NCI-H1092 (cell line): ENCODE data around the gene PPM1F.

Experiments
- DNase-seq: peaks from one replicate; lab custom pipeline; 2025; lab: John Stamatoyannopoulos, UW

The PPM1F gene, protein sequence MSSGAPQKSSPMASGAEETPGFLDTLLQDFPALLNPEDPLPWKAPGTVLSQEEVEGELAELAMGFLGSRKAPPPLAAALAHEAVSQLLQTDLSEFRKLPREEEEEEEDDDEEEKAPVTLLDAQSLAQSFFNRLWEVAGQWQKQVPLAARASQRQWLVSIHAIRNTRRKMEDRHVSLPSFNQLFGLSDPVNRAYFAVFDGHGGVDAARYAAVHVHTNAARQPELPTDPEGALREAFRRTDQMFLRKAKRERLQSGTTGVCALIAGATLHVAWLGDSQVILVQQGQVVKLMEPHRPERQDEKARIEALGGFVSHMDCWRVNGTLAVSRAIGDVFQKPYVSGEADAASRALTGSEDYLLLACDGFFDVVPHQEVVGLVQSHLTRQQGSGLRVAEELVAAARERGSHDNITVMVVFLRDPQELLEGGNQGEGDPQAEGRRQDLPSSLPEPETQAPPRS

DNA sequence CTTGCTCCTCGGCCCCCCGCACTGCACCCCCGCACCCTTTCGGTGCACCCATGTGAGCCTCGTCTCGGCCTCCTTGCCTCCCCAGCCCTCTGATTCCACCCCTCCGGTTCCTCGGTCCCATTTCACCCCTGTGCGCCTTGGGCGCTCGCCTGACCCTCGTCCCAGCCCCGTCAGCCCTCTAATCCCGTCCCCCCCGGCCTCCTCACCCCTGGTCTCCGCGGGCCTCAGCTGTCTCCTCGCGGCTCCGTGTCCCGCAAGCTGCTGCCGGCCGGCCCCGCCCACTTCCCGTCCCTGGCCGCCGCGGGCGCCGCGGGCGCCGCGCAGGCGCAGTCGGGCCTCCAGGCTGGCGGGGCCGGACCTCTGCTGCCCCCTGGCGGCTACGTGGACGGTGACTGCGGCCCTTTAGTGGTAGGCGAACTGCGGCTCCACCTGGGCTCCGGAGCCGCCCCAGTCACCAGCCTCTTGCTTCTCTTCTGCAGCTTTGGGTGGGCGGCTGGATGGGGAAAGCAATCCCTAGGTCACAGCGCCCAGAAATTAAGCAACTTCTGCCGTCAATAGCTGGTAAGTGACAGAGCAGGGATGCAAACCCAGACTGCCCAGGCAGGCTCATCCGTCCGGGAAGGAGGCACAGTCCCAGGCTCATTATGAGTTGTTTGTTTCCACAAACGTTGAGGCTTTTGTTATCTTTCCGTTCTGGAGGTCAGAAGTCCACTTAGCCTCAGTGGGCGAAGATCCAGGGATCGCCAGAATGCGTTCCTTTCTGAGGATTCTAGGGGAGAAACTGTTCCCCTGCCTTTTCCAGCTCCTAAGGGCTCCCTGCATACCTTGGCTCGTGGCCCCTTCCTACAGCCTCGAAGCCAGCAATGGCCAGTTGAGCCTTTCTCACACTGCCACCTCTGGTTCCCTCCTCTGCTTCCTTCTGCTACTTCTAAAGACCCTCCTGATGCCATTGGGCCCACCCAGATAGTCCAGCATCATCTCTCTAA lies at the start of gene PPM1F:
TSS of gene PPM1F (minus strand) at position 263 of the 986 bp plus-strand sequence. CDS start 6,800 bp downstream, outside the sequence.
- DNase-seq = peak; percentile 72

DNA sequence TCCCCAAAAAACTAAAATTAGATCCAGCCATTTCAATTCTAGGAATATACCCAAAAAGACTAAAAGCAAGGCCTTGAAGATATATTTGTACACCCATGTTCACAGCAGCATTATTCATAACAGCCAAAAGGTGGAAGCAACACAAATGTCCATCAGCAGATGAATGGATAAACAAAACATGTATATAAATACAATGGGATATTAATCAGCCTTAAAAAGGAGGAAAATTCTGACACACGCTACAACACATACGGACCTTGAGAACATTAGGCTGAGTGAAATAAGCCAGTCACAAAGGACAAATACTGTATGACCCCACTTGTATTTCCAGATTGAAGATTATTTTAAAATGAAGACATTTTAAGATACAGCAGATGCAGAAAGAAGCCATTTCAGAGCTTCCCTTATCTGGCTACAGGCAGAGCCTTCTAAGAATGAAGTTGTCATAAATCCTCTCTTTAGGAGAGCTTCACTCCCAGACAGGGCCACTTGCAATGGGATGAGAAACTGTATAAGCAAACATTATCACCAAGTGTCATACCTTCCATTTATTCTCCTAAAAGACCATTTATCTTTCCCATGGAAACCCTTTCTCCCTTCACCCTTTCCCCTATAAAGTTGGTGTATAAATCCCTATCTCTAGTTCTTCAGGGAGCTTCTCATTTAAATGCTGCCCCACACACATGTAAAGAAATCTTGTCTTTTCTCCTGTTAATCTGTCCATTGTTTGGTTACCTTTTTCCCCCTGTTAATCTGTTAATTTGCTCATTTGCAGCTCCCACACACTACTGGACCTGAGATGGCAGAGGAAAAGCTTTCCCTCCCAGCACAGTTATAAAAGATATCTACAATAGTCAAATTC lies 49.2 kb upstream of the PPM1F start:
- no peak for DNase-seq

DNA sequence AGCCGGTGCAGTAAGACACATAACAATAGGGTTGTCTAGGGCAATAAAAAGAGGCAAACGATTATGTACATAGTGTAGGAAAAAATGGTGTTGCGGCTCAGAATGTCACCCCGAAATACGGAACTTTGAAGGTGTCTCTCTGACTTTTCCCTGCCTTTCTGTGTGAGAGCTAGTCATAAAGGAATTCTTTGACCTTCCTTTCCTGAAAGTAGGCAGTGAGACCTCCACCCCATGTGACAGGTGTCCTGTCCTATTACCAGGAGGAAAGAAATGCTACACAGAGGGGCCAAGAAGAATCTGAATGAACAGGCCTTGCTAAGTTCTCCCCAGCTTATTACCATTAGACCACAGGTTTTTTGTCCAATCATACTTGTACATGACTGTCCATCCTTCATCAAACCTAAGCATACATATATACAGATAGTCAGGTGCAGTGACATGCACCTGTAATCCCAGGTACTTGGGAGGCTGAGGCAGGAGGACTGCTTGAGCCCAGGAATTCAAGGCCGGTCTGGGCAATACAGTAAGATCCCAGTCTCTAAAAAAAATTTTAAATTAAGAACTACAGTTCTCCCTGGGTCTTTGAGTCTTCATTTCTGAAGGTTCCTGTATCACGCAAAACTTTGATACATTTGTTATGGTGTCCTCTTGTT lies 46.1 kb upstream of the PPM1F start:
- no peak for DNase-seq

DNA sequence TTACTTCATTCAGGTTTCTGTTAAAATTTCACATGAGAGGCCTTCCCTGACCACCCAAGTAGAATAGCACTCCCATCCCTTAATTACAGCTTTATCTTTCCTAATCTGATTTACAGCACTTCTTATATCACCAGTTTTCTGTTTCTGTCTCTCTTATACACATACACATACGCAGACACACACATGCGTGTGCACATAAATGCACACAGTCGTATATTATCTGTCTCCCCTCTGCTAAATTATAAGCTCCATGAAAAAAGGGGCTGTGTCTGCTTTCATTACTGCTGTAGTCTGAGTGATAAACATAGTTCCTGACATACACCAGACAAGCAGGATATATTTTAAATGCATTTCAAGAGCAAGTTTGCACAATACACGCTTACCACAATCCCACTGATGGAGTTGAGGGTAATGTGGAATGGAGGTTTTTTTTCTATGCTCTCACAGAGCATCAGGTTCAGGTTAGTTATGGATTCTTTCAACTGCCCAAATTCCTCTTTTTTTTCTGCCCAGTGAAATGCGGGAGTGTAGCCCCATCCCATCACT lies 43.6 kb upstream of the PPM1F start:
- DNase-seq = no peak

DNA sequence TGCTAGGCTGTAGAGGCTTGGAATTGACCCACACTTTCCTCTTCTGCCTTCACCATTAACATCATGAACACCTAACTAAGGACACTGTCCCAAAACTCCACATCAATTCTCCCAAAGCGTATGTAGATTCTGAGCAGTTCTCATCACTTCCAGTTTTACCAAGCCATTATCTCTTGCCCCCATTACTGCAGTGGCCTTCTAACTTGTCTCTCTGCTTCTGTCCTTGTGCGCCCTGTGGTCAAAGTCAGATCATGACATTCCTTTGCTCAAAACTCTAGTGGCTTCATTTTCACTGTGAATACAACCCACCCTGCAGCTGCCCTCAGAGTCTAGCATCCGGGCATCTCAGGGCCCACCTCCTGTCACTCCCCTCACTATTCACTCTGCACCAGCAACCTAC lies 43.0 kb upstream of the PPM1F start:
- DNase-seq = no peak

DNA sequence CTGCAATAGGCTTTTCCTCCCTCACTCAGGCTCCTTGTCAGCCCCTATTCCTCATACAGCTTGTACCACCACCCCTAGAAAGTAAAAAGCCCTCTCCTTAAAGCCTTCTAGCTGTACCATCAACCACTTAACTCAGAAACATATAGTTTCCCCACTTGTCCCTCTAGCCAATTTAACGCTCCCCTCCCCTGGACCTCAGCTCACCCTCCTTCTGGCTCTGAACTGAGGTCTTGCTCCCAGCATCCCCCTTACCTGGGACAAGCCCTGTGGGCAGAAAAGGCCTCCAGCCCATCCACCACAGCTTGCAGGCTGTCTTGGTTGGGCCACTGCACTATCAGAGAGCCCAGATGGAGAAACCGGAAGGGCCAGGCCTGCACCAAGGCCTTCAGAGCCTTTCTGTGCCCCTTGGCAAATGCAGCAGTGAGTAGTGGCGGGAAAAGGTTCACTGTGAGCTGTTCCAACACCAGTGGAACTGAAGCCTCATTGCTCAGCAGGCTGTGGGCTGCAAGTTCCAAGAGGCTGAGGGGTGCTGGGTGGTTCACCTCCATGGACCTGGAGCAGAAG lies 42.3 kb upstream of the PPM1F start:
- no peak for DNase-seq

DNA sequence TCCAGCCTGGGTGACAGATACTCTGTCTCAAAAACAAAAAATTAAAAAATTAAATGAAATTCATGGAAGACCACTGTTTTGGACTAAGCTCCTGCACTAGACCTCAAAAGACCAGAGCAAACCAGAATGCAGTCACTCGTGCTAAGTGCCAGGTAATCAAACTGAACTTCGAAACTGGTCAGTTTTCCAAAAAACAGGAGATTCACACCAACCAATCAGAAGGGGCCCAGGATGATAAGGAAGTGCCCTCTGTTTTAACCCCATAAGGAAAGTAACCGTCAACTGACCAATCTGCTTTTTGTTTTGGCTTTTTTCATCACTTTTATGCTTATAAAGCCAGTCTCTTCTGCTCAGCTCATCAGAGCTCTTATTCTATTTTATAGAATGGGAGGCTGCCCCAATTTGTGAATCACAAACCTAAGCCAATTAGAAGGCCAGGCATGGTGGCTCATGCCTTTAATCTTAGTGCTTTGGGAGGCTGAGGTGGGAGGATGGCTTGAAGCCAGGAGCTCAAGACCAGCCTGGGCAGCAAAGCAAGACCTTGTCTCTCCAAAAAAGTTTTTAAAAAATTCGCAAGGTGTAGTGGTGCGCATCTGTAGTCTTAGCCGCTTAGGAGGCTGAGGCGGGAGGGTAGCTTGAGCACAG lies 40.1 kb upstream of the PPM1F start:
- no peak for DNase-seq

DNA sequence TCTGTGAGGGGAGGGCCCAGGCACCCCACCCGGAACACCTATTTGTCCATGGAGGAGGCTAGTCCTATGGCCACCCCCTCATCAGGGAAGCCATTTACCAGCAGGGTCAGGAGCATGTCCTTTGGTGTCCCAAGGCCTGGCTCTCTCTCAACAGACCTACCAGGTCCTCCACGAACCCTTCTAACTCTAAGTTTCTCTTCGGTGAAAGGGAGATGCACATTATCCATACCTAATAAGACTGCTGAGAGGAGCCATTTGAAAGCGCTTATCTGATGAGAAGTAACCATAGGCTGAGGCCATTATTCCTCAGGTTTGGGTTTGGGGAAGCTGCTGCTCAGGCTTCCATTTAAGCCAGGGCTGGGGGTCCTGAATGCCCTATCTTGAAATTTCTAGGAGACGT lies 39.1 kb upstream of the PPM1F start:
- DNase-seq = no peak

DNA sequence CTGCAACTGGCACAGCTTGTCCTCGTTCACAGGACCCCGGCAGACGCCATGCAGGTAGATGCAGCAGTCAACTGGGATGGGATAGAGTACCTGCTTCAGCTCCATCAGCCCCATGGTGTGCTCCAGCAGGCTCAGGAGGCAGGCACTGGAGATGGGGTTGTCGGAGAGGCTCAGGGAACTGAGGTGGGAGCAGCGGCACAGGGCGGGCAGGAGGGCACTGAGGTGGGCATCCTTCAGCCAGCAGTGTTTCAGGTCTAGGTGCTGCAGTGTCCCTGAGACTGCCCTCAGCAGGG lies 38.6 kb upstream of the PPM1F start:
- no peak for DNase-seq

DNA sequence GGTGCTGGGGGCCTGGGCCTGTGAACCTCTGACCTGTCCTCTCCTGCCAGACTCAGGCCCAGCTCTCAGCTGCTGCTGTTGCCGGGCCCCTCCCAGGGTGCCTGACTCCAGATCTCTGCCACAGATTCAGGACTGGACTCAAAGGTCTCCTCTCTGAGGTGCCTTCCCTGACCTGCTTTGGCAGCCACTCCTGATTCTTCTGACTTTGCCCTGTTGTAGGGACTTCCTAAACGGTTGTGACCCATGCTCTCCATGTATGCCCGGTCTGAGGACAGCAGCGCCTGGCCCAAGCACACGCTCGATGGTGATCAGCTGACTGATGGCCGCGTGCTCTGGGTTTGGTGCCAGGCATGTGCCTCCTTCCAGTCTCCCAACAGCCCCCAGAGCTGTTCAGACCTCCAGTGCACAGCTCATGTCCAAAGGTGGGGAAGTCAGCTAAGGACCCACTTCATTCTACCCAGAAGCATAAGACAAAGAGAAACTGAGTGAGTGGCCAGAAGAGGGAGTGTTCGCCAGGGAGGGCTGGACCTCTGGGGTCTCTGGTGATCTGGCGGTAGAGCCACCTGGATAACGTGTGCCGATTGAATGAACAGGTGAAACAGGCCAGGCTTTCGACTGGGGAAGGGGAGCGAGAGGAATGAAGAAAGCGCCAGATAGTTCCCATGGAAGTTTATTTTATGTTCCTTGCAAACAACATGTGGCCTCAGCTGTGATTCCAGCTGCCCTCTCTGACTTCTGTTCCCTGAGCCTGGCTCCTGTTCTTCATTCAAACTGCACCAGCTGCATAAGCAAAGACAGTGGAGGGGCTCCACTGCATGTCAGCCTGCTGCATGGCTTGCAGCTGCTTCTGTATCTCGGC lies 38.0 kb upstream of the PPM1F start:
- no peak for DNase-seq

DNA sequence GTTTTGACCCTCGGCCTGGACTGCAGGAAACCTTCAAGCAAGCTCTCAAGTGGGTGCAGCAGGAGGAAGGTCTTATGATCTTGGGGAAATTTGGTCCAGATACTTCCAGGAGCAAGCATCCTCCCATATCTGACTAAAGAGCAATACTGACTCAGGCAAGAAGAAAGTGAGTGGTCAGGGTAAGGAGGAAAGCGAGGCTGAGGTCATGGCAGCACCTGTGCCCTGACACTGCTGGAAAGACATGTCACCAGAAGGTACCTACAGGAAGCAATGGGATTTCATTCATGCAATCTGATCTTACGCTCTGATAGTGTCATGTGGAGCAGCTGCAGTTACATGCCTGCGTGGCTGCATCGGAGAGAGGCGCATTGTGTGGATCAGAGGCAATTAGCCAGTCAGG lies 36.4 kb upstream of the PPM1F start:
- no peak for DNase-seq

DNA sequence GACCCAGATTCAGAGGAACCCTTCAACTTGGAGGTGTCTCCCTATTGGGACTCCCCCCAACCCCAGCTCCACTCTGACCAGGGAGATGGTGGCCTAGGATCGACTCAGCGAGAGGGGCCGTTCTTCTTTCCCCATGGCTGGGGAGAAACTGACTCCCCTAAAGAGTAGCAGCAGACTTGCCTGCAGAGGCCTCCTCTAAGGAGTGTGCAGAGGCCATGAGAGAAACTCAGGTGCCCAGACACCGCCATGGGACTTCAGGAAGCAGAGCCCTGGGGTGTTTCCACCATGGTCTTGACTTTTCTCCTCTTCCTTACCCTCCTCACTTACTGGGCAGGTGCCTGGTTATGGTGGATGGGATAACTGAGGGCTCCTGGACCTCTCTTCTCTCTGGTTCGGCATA lies 32.6 kb upstream of the PPM1F start:
- DNase-seq = no peak

DNA sequence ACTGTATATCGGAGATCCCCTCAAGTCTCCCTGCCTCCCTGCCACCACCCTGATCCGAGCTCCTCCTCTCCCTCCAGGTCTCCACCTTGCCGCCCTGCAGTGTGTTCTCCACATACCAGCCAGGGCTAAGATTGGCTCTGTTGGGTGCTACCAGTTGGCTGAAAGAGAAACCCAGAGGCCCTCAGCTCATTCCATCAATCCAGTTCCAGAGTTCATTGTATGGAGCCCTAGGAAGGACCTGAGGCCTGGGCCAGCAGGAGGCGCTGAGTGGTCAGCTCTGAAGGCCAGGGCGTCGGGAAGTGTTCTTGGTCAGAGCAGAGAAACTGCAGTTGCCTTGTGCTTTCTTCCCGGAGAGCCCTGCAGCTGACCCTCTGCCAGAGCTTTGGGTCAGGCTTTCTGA lies 32.1 kb upstream of the PPM1F start:
- DNase-seq = no peak

DNA sequence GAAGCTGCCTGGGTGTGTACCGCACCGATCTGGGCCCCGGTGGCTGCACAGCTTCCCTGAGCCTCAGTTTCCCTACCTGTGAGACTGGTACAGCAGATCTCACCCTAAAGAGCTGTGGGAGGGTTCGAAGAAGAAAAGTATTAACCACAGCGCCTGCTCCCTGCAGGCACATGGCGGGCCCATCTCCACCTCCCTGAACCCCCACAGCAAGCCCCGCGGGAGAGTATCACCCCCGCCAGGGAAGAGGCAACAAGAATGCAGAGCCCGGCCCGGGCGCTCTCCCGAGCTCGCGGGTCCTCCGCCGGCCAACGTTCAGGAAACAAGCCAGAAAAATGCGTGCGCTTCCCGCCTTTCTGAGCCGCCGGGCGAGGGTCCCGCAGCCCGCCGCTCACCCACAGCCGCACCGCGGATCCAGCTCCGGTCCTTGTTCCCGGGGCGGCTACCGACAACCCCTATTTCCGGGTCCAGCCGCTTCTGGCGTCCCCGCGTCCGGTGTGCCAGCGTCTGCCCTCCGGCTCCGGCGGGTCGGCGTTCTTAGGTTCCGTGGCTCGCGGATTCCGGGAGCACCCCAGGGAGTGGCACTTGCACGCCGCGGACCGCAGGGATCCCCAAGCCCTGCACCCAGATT lies 29.8 kb upstream of the PPM1F start, which contains the start of gene TOP3B:
TSS of gene TOP3B (minus strand) at position 450 of the 628 bp plus-strand sequence. CDS start 7,078 bp downstream, outside the sequence.
- peak; percentile 72 for DNase-seq

DNA sequence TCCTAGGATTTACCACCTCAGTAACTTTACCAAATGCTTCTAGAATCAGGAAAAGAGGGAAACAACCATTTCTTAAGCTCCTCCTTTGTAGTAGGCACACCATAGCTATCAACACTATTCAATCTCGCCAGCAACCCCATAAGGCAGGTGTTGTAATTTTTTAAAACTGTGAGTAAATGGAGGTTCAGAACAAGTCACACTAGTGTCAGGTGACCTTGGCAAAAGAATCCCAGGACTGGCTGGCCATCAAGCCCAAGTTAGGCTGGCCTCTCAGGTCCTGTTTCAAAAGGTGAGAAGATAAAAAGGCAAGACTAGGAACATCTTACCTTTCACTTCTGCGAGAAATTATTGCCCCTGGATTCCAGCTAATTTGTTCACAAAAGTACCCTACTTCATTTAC lies 29.2 kb upstream of the PPM1F start:
- no peak for DNase-seq

DNA sequence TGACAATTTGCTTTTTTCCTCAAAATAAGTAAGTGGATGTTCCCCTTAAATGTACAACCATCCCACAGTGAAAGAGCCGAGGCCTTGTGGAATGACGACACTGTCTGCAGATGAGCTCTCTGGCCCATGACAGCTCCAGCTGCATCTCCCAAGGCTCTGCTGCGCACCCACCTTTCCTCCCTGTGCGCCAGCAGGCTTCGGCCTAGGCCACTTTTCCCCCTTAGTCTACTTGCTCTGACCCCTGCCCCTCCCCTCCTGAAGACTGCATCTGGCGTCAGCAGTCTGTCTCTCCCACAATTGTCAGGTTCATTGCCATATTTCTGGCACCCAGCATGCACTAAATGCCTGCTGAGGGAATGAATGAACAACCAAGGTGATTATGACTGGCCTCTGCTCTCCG lies 27.9 kb upstream of the PPM1F start:
- DNase-seq = no peak

DNA sequence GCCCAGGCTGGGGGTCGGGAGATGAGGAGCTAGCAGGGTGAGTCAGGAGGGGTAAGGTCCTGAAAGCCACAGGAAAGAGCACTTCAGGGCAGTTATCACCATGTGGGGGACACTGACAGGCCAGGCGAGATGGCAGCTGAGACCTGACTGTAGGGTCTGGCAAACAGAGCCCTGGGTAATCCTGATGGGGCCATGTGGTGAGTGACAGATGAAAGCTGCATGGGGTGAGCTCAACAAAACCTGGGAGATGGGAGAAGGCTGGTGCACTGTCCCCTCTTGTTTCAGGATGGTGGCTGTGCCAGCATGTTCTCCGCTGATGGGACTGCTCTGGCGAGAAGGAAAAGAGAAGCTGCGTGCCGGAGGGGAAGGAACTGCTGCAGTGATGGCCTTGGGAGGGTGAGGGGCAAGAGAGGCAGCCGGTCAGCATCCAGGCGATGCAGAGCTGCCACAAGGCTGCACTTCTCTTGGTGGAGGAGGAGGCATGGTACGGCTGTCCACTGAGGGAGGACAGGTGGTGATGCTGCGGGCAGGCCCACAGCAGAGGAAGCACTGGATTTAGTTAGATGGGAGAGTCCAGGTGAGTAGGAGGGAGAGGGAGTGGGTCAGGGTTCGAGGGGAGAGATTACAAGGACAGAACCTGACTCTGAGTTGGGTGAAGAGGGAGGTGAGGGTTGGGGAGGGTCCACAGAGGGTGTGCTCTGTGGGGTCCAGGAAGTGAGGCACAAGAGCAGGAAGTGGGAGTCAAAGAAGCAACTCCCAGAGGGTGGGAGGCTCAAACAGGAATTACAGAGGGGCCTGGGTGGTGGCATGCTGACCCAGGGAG lies 26.1 kb upstream of the PPM1F start:
- DNase-seq = no peak

DNA sequence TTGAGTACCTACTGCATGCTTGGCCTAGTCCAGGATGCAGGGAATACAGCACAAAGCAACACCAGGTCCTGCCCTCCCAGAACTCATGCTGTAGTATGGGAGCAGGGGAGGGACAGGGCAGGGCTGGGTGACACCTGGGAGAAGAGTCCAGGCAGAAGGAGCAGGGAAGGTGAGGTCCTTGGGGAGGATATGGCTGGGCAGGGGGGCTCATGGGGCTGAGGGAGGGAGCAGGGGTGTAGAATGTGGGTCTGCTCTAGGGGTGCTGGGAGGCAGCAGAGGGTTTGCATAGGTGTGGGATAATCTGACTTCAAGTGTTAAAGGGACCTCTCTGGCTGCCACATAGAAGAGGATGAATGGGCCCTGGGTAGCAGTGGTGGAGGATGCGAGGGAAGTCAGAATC lies 25.2 kb upstream of the PPM1F start:
- DNase-seq = no peak
